ENCODE data around the gene COL15A1.

Gene COL15A1

DNA sequence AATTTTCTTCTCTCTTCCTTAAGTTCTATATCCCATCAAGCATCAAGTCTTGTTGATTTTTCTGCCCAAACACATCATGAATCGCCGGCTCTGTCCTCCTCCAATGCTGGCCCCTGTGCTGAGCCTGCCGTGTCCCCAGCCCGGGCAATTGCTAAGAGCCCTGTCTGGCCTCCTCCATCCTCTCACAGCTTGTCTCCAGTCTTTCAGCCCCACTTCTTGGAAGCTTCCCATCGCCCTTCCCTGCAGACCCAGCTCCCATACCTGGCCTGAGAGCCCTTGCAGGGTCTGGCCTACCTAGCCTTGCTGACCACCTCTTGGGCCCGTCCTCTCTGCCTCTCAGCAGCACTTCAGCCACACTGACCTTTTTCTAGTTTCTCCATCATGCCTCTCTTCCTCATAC lies 61.9 kb downstream of the COL15A1 start:
- TF ChIP-seq GABPA (IDR thresholded peaks at IDR 0.05; ENCODE audit: low read depth) (no peak), SPI1 (IDR thresholded peaks at IDR 0.05; ENCODE audit: borderline replicate concordance, low read depth) (no peak), POLR2AphosphoS5 (IDR thresholded peaks at IDR 0.05; ENCODE audit: low read depth) (no peak)
- TF ChIP-seq, protein P1, sequence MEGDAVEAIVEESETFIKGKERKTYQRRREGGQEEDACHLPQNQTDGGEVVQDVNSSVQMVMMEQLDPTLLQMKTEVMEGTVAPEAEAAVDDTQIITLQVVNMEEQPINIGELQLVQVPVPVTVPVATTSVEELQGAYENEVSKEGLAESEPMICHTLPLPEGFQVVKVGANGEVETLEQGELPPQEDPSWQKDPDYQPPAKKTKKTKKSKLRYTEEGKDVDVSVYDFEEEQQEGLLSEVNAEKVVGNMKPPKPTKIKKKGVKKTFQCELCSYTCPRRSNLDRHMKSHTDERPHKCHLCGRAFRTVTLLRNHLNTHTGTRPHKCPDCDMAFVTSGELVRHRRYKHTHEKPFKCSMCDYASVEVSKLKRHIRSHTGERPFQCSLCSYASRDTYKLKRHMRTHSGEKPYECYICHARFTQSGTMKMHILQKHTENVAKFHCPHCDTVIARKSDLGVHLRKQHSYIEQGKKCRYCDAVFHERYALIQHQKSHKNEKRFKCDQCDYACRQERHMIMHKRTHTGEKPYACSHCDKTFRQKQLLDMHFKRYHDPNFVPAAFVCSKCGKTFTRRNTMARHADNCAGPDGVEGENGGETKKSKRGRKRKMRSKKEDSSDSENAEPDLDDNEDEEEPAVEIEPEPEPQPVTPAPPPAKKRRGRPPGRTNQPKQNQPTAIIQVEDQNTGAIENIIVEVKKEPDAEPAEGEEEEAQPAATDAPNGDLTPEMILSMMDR (IDR thresholded peaks at IDR 0.05; ENCODE audit: insufficient read depth, low read length) = no peak
- TF ChIP-seq, protein P2, sequence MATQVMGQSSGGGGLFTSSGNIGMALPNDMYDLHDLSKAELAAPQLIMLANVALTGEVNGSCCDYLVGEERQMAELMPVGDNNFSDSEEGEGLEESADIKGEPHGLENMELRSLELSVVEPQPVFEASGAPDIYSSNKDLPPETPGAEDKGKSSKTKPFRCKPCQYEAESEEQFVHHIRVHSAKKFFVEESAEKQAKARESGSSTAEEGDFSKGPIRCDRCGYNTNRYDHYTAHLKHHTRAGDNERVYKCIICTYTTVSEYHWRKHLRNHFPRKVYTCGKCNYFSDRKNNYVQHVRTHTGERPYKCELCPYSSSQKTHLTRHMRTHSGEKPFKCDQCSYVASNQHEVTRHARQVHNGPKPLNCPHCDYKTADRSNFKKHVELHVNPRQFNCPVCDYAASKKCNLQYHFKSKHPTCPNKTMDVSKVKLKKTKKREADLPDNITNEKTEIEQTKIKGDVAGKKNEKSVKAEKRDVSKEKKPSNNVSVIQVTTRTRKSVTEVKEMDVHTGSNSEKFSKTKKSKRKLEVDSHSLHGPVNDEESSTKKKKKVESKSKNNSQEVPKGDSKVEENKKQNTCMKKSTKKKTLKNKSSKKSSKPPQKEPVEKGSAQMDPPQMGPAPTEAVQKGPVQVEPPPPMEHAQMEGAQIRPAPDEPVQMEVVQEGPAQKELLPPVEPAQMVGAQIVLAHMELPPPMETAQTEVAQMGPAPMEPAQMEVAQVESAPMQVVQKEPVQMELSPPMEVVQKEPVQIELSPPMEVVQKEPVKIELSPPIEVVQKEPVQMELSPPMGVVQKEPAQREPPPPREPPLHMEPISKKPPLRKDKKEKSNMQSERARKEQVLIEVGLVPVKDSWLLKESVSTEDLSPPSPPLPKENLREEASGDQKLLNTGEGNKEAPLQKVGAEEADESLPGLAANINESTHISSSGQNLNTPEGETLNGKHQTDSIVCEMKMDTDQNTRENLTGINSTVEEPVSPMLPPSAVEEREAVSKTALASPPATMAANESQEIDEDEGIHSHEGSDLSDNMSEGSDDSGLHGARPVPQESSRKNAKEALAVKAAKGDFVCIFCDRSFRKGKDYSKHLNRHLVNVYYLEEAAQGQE (IDR thresholded peaks at IDR 0.05; ENCODE audit: insufficient replicate concordance, low read depth) = no peak
- H3K27ac ChIP-seq (replicated peaks) = no peak overlapping the region
- no peak for DNase-seq (ENCODE audit: low read depth in 1 of 2, low spot score in 1 of 2)
- H3K27me3 ChIP-seq (ENCODE audit: insufficient read depth, poor library complexity, severe bottlenecking) = no peaks in the 10 kb centered on the region
- no peak overlapping the region for H3K4me3 ChIP-seq (replicated peaks; ENCODE audit: insufficient read depth, low read length)

DNA sequence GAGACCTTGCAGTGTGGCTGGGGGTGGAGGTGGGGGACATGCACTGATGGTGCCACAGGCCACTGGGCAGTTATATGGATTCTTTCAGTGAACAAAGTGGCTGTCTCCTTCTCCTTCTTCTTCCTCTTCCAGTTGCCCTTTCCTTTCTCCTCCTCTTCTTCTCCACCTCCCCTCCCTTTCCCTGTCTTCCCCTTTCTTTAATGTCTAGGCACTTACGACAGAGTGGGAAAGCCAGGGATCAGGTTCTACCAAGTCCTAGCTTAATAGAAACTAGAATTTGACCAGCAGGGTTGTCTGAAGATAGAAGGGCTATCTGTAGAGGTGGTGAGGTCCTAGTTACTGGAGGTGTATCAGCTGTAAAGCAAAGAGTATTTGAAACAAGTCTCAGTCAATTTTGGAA lies 62.8 kb downstream of the COL15A1 start:
- DNase-seq (ENCODE audit: low read depth in 1 of 2, low spot score in 1 of 2) = no peak
- Histone ChIP-seq H3K27me3 (ENCODE audit: insufficient read depth, poor library complexity, severe bottlenecking) (no peaks in the 10 kb centered on the region), H3K27ac (replicated peaks) (no peak overlapping the region), H3K4me3 (replicated peaks; ENCODE audit: insufficient read depth, low read length) (no peak overlapping the region)
- TF ChIP-seq, protein P1 (IDR thresholded peaks at IDR 0.05; ENCODE audit: insufficient read depth, low read length) = no peak
- TF ChIP-seq SPI1 (IDR thresholded peaks at IDR 0.05; ENCODE audit: borderline replicate concordance, low read depth) (no peak), POLR2AphosphoS5 (IDR thresholded peaks at IDR 0.05; ENCODE audit: low read depth) (no peak), GABPA (IDR thresholded peaks at IDR 0.05; ENCODE audit: low read depth) (no peak)
- TF ChIP-seq, protein P2 (IDR thresholded peaks at IDR 0.05; ENCODE audit: insufficient replicate concordance, low read depth) = no peak

DNA sequence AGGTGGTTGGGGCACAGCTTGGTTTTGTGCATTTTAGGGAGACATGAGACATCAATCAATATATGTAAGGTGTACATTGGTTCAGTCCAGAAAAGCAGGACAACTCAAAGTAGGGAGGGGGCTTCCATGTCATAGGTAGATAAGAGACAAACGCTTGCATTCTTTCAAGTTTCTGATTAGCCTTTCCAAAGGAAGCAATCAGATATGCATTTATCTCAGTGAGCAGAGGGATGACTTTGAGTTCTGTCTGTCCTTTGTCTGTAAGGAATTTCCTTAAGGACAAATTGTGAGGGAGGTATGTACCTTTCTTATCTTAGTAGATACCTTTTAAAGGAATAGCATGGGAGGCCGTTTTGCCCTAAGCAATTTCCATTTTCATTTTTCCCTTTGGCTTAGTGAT lies 63.3 kb downstream of the COL15A1 start:
- no peak for DNase-seq (ENCODE audit: low read depth in 1 of 2, low spot score in 1 of 2)
- TF ChIP-seq POLR2AphosphoS5 (IDR thresholded peaks at IDR 0.05; ENCODE audit: low read depth) (no peak), GABPA (IDR thresholded peaks at IDR 0.05; ENCODE audit: low read depth) (no peak), SPI1 (IDR thresholded peaks at IDR 0.05; ENCODE audit: borderline replicate concordance, low read depth) (no peak)
- TF ChIP-seq, protein P2 (IDR thresholded peaks at IDR 0.05; ENCODE audit: insufficient replicate concordance, low read depth) = no peak
- TF ChIP-seq, protein P1 (IDR thresholded peaks at IDR 0.05; ENCODE audit: insufficient read depth, low read length) = no peak
- H3K27me3 ChIP-seq (ENCODE audit: insufficient read depth, poor library complexity, severe bottlenecking) = no peaks in the 10 kb centered on the region

More for the DNA sequence above, 63.3 kb downstream of the COL15A1 start:
- H3K27ac ChIP-seq (replicated peaks) = no peak overlapping the region
- no peak overlapping the region for H3K4me3 ChIP-seq (replicated peaks; ENCODE audit: insufficient read depth, low read length)
